HG03025 (cell line): ENCODE measurements around the gene TNNI3K.
A peak's percentile ranks its signal among the peaks of the same experiment; 100 is the strongest.

Source experiments
- ATAC-seq: cut with Tn5 transposase; IDR thresholded peaks from one replicate; pipeline ENCODE4 v1.9.1; 2021; ENCODE audit warnings: mild to moderate bottlenecking, moderate library complexity; ENCODE audit not compliant: unreplicated experiment, low FRiP score

The TNNI3K gene

DNA sequence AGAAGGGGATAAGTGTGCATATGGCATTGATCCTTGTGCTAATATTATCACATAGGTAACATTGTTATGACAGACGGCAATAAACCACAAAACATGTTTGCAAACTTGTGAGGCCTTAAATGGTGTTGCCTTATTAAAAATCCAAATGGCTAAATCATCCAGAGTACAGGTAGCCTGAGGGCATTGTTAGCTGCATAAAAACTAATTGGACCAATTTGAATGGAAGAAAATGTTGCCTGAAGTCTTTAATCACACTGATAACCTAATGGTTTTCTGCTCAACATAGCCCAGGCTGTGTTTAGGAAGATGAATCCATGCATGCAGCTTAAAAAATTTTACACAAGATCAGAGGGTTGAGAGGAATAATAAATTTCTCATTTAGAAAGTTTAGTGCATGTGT is 296.6 kb downstream of the TNNI3K start:
- ATAC-seq, result no peak

DNA sequence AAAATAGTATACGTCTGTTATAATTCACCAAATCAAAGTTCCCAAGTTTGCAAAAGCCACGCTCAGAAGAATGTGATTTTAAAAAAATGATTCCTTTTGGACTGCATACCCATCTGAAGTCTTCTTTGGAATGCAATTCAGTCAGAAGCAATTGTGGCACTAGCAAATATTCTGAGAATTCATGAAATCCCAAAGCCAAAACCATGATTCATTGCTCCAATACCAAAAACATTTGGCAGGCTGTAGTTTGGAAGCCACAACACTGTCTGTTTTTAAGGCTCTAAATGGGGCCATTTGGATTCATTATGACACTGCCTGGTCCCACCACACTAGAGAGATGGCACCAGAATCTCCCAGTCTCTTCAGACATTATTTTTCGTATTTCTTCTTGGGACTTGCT is 299.1 kb downstream of the TNNI3K start:
- no peak for ATAC-seq

DNA sequence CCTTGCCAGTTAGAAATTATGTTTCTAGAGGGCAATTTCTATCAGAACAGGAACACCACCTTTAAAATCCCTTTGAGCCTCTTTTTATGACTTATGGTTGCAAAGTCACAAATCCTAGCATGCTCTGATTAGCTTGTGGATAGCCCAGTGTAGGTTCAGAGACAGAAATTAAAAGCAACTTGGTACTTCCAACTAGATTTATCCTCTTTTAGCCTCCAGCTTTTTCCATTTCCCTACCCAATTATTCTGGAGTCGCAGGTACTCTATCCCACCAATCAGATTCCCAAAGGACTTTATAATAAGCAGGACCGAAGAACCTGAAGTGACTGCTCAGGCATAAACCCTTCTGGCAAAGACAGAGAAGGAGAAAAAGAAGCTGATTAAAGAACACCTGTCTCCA is 310.6 kb downstream of the TNNI3K start:
- ATAC-seq, result no peak

DNA sequence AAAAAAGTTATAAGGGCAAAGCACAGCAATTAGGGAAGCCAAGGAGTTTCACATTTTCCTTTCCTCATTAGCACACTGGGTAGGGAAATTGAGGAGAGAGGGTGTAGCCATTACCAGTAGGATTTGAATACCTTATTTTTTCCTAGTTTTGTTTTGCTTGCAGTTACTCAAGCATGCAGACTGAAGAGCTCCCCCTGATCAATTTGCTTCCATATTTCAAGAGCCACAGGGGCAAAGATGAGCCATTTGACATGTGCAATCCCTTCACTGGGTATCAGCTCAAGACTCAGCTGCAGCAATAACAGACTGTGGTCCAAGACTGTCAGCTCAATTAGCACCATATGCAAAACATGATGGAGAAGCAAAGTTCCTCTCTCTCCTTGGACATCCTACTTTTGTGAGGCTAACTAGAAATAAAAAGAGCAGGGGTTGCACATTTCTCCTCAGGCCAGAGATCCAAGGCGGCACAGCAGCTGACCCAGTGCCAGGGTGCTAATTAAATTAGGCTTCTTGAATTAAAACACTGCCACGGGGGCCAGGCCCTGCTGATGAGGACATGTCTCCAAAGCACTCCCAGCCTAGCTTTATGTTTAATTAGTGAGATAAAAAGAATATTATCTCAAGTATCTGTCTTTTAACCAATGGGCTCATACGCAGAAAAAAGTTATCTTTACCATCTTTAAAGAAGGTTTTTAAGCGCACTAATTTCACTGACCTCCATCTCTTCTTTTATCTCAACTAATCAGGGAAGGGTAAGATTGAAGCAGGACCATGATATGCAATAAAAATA is 314.0 kb downstream of the TNNI3K start:
- ATAC-seq, result no peak

DNA sequence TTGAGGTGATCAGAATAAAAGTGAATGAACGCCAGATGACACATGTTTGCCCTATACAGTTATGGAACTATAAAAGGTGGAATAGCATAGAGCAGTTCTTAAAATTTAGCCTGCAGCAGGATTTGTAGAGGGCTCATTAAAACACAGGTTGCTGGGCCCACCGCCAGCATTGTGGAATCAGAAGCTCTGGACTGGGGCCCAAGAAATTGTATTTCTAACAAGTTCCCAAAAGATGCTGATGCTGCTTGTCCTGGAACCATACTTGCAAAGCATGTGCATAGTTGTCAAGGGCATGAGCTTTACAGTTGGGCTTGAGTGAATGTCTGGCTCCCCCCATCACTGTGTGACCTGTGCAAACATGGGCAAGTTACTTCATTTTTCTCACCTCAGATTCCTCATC is 314.7 kb downstream of the TNNI3K start:
- ATAC-seq, result no peak

DNA sequence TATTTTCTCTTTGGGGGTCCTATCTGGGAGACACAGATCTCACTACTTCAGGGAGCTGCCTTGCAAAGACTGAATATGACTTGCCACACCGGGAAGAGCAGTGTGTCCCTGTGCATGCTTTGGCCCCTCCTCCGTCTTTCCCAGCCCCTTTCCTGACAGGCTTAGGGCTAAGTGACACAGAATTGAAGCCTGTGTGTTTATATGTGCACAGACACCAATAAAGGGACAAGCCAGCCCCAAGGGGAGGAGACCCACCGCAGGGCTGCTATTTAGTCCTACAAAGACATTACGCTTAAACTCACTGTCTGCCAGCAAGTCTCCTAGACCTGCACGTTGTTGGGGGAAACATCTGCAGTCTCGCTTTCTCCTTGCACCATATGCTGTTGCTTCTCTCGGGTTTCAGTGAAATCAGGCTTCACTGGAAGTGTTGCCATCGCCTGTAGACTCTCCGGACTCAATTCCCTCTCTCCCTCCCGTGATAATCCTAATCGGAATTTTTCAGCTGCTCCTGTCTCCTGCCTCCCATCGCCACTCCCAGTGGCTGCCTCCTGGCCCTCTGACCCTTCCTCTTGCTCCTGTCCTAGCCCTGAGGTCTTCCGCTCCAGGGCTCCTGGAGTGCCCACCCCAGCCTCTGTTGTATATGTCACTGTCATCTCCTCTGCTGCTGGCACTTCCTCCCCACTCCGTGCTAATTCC is 335.8 kb downstream of the TNNI3K start:
- no peak for ATAC-seq

DNA sequence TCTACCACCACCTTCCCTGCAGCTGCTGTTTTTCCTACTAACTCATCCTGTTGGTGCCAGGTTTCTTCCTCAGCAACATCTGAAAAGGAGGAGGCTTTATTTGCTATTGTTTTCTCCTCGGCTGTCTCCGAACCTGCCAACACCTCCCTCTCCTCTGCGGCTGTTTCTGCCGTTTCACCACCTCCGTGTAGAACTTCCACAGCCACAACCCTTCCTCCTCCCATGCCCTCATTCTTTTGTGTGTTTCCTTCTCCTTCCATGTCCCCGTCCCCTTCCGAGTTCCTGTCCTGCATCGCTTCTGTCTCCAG is 336.3 kb downstream of the TNNI3K start:
- no peak for ATAC-seq

DNA sequence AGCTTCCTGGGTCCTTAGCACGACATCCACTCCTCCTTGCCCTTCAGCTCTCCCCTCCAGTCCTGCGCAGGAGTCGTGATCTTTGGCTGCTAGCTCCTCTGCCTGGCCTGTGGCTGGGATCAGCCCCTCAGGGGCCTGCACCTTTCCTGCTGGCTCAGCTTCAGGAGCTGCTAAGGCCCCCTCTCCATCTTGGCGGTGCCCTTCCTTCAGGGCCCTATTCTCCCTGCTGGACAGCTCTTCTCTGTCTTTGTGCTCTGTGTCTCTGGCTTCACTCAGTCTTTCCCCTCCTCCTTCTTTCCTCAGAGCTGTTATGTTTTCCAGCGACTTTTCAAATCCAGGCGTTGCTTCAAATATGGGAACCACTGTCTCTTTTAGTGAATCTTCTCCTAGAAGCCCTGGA is 336.7 kb downstream of the TNNI3K start:
- no peak for ATAC-seq

DNA sequence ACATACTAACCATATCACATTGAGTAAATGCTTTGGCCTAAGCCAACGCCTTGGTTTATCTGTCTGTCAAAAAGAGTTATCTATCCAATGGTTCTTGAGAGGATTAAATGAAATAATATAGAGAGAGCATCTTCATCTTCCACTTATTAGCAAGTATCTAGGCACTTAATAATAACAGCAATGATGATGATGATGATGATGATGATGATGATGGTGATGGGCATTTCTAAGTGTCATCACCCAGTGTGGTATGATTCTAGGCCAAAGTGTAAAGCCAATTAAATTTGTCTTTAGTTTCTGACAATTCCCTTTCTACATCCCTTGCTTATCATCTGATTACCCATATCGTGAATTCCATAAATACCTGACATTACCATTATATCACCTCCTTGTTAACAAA is 342.9 kb downstream of the TNNI3K start:
- ATAC-seq, result no peak

DNA sequence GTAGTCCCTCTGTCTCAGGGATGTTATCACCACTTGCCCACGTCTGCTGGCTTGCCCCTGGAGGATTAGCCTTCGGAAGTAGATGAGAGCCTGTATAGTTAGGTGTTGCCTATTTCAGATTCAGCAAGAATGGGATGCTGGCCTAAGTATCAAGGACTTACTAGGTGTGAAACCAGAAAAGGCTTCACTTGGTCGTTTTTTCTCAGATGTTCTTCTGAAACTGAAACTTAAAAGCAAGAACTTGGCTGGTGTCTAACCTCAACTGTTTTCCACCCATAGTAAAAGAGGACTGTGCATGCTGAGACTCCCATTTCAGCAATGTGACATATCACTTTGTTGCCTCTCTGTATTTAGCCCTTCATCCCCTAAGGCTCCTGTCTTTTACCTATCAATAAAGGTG is 344.2 kb downstream of the TNNI3K start:
- peak; percentile 98 for ATAC-seq

DNA sequence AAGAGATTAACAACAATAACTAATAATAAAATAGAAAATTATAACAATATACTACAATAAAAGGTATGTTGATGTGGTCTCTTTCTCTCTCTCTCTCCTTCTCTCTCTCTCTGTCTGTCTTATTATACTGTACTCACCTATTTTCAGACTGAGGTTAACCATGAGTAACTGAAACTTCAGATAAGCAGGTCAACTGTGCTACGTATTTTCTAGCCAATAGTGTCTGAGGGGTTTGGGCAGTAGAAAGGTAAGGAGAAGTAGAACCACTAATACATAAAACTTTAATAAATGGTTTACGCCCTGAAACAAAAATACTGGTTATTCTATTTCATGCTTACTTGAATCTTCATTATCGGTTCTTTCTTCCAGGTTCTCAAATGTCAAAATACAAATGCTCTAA is 348.2 kb downstream of the TNNI3K start:
- no peak for ATAC-seq

DNA sequence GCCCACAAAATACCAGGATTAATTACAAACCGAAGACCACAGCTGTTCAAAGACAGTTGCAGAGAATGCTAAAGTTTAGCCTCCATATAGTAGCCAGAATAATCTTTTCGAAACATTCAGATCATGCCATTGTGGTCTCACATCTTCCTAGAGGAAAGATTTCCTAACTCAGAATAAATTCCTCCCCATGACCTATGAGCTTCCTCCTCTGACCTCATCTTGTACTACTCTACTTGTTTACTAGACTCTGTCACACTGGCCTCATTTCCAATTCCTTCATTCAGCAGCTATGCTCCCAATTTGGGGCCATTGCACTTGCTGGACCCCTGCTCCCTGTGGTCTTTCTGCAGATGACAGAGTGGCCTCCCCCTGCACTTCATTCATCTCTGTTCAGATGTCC is 349.0 kb downstream of the TNNI3K start:
- ATAC-seq, result no peak

DNA sequence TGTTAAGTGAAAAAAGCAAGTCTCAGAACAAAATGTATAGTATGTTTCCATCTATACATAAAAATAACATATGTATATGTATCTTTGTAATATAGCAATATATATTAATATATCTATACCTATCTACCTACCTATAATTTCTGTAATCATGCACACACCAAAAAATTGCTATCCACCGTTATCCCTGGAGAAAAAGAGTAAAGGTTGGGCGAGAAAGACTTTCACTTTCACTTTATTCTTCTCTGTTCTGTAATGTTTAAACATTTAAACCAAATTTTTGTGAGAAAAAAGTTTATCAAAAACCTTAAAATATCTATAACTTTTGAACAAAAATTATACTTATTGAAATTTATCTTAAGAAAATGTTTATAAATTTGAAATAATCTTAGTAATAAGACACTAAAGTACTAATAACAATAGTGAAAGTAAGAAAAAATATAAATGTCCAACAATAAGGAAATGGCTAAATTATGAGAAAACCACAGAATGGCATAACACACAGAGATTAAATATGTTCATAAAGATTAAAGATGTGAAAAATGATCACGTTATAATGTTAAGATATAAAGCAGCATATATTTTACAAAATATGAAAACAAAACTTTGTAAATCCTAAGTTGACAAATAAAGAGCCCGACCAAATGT is 351.2 kb downstream of the TNNI3K start:
- ATAC-seq, result no peak

DNA sequence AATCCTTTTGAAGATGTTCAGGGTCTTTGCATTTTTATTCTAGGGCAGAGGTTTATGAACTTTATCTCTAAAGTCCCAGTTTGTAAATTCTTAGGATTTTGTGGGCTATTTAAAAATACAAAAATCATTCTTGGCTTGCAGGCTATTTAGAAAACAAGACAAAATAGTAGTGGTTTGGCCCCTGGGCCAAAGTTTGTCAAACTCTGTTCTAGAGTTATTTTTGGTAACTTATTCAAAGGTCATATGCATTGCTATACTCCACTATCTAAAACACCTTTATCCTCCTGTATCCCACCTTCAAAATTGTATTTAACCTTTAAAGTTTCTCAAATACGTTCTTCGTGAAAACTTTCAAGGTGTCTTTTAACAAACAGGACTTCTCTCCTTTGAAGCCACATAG is 352.7 kb downstream of the TNNI3K start:
- ATAC-seq, result no peak

DNA sequence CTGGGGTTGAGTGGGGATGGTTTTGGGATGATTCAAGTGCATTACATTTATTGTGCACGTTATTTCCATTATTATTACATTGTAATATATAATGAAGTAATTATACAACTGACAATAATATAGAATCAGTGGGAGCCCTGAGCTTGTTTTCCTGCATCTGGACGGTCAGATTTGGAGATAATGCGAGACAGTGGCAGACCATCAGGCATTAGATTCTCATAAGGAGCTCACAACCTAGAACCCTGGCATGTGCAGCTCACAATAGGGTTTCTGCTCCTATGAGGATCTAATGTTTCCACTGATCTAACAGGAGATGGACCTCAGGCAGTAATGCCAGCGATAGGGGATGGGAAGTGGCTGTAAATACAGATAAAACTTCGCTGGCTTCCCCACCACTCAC is 355.1 kb downstream of the TNNI3K start:
- no peak for ATAC-seq

DNA sequence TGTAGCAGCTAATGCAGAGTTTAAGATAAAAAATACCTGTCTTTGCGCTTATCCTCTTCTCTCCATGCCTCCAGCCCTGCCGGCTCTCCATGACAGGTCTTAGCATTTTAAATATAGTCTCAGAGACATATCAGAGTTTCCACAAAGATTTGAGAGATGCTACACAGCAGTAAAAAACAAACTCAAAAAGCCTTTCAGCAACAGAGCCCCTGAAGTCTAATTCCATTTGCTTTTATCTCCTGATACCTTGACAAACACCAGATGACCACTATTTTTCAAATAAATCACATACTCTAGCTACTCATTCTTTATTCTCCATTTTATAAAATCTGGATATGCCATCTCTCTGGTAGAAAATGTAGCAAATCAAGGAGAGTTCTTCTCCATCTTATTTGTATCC is 356.8 kb downstream of the TNNI3K start:
- no peak for ATAC-seq

DNA sequence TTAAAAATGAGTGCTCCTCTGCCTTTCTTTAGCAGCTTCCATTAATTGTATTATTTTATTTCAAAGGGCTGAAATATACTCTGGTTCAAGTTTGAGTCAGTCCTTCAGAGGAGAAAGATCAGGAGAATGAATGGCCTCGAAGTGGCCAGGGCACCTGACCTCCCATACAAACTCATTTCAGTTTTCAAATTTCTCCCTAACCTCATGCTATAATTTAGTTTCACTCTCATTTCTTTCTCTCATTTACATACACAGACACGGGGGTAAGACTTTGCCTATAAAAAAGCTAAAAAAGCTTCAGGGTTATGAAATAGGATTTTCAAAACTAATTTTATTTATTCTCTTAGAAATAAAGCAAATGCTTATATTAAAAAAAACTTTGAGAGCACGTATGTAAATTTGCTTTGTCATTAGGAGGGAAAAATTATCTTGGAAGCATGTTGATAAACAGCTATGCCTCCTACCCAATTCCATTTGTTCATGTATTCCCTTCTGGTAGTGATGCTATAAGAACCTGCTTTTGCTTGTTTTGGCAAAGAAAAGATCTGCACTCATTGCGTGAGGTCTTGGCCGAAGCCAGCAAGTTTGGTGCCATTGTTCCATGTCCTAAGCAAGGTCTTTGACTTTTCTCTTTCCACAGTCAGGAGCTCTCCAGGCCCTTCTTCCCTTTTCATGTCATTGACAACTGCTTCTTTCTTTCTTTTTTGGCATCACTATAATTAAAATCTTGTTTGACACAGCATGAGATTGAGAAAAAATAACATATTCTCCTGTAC is 357.6 kb downstream of the TNNI3K start:
- ATAC-seq, result no peak
